GM08714 (cell line): ENCODE measurements around the gene RPL9.
"Not testable (repeated sequence)": the region's sequence is repeated elsewhere in the genome, so short reads cannot be mapped to it uniquely, and the experiment has no call there.

ENCODE experiments used
- H3K4me3 ChIP-seq: fragments of 200-500 bp; sonication (Bioruptor generic); 2 replicates; pipeline ENCODE4 v1.5.1; 2014; ENCODE audit warnings: mild to moderate bottlenecking, low read length, inconsistent platforms
- ZNF274 ChIP-seq: IDR thresholded peaks from 2 replicates; pipeline ENCODE4 v1.6.1; 2012; ENCODE audit warnings: mild to moderate bottlenecking, low read depth, low read length

Gene RPL9

DNA sequence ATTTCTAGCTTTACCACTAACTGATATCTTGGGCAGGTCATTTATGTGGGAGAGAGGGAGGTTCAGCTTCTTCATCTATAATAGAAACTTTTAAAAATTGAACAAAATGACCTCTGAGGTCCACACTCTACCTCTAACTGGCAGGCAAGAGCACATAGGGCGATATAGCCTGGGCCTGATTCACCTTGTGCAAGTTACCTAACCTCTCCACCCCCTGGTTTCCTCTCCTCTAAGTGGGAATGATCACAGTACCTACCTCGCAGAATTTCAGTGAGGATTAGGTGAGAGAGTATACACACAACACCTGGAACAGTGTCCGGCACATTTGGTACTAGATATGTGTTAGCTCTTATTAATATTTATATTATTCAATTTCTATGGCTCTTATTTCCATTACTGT is 36.5 kb downstream of the RPL9 start:
- no peak for TF ChIP-seq ZNF274
- no peak overlapping the region for H3K4me3 ChIP-seq

DNA sequence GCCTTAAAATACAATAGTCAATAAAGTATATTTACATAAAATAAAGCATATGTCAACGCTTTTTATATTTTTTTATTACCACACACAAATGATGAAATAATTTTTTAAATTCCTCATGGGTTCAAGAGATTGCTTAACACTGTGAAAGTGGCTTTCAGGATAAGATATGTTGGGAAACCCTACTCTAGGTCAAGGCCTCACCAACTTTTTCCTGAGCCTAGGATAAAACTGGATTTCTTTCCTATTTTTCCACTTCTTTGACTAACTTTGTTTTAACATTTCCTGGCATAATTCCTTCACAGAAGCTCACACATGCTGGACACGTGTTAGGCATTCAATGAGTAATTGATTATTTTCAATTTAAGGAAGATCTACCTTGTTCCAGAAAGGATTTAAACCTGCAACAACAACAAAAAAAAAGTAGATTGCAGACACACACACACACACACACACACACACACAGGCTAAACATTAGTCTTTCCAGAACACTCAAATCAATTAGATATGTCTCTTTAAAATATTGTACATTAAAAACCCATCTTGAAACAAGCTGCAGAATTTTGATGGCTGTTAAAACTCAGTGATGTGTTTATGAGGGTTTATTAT is 42.9 kb downstream of the RPL9 start:
- no peak for TF ChIP-seq ZNF274
- no peak overlapping the region for H3K4me3 ChIP-seq

DNA sequence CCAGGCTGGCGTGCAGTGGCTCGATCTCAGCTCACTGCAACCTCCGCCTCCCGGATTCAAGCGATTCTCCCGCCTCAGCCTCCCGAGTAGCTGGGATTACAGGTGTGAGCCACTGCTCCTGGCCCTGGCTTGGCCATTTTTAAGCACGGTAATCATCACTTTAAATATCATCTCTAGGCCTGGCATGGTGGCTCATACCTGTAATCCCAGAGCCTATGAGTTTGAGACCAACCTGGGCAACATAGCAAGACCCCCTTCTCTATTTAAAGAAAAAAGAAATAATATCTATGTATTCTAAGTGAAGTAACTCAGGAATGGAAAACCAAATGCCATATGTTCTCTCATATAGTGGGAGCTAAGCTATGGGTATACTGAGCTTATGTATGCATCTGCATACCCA is 47.2 kb downstream of the RPL9 start:
- H3K4me3 ChIP-seq = not testable (repeated sequence)

DNA sequence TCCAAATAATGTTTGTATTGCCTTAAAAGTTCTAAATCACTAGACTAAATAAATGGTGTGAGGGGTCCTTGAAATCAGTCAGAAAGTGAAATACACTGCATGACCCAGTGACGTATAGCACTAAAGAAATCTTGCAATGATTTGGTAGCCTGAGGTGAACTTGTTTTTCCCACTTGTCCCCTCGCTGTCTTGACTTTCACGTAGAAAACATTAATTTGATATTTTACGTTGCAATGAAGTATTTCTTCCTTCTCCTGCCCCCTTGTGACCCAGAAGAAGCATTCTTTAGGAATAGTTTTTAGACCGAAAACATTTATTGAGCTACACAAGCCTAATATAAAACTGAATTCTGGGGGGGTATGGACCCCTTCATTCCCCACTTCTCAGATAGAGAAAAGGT is 48.3 kb downstream of the RPL9 start:
- TF ChIP-seq ZNF274 = no peak
- H3K4me3 ChIP-seq = no peak overlapping the region

DNA sequence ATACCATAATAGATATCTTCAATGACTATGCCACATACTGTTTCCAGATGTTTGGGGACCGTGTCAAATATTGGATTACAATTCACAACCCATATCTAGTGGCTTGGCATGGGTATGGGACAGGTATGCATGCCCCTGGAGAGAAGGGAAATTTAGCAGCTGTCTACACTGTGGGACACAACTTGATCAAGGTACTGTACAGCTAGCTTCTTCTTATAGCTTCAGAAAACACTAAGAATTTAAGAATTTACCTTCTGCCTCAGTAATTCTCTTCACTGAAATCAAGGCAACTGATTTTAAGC is 51.2 kb downstream of the RPL9 start:
- TF ChIP-seq ZNF274 = no peak
- no peak overlapping the region for H3K4me3 ChIP-seq

DNA sequence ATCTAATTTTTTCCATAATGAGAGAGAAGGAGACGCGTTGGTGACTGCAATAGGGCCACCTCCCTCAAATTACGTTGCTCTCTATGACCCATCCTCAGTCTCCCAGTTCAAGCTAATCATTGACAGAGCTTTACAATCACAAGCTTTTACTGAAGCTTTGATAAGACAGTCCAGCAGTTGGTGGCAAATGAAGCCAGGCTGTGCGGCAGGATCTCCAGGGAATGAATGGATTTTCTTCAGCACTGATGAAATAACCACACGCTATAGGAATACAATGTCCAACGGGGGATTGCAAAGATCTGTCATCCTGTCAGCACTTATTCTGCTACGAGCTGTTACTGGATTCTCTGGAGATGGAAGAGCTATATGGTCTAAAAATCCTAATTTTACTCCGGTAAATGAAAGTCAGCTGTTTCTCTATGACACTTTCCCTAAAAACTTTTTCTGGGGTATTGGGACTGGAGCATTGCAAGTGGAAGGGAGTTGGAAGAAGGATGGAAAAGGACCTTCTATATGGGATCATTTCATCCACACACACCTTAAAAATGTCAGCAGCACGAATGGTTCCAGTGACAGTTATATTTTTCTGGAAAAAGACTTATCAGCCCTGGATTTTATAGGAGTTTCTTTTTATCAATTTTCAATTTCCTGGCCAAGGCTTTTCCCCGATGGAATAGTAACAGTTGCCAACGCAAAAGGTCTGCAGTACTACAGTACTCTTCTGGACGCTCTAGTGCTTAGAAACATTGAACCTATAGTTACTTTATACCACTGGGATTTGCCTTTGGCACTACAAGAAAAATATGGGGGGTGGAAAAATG is 51.7 kb downstream of the RPL9 start, which contains the start of gene KLB:
TSS of gene KLB (plus strand) at position 168 of the 821 bp plus-strand sequence. CDS start at position 188, 20 bp downstream.
- TF ChIP-seq ZNF274 = no peak
- H3K4me3 ChIP-seq = no peak within 1 kb of the TSS
